Activated CD8-positive, alpha-beta memory T cell treated with anti-CD3 and anti-CD28 coated beads, Interleukin-2, amount 50 U/mL, for 1 hour (primary cell): ENCODE measurements around the gene OR5M11.
"Not testable (repeated sequence)": the region's sequence is repeated elsewhere in the genome, so short reads cannot be mapped to it uniquely, and the experiment has no call there.

Source experiments
- DNase-seq: peaks from one replicate; pipeline ENCODE4 v3.0.0-alpha.2; 2020; ENCODE audit errors: extremely low read depth

OR5M11 gene

DNA sequence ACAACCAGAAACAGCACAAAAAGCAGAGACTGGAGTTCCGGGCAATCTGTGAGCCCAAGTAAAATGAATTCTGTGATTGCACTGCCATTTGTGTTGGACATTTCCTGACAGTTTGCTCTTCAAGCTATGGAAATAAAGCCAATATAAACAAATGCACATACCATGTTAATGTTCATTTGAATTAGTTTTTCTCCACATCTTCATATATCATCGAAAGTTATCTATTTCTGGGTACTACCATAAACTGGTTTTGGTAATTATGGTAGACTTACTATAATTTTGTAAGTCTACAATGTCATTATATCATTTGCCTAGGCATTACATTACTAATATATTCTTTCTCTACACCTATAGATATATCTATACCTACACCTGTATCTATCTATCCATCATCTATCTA is at the start of gene OR5M11:
OR5M11 (minus strand) TSS at position 101 of the 400 bp plus-strand sequence; CDS start at position 101, 0 bp downstream.
- no peak for DNase-seq

DNA sequence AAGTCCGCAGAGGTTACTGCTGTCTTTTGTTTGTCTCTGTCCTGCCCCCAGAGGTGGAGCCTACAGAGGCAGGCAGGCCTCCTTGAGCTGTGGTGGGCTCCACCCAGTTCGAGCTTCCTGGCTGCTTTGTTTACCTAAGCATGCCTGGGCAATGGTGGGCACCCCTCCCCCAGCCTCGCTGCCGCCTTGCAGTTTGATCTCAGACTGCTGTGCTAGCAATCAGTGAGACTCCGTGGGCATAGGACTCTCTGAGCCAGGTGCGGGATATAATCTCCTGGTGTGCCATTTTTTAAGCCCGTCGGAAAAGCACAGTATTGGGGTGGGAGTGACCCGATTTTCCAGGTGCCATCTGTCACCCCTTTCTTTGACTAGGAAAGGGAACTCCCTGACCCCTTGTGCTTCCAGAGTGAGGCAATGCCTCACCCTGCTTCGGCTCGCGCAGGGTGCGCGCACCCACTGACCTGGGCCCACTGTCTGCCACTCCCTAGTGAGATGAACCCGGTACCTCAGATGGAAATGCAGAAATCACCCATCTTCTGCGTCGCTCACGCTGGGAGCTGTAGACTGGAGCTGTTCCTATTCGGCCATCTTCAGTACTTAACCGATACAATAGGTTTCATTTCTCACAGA is 49.1 kb upstream of the OR5M11 start:
- DNase-seq: not testable (repeated sequence)

DNA sequence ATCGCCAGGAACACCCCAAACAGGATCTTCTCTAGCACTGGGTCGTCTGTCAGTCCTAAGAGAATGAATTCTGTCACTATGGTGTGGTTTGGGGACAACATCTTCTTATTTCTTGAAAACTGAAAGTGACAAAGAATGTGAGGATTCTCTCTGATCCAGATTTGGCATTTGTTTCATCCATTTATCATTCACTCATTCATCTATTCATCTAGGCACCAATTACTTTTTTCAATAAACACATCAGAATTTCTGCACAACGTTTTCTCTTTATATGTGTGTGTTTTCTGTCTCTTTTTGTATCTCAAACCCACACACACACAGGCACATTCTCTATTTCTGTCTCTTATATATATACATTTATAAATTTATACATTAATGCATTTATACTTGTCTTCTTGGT is 34.6 kb upstream of the OR5M11 start, which contains the start of gene OR5M10:
OR5M10 (minus strand) TSS at position 101 of the 400 bp plus-strand sequence; CDS start at position 101, 0 bp downstream.
- no peak for DNase-seq

DNA sequence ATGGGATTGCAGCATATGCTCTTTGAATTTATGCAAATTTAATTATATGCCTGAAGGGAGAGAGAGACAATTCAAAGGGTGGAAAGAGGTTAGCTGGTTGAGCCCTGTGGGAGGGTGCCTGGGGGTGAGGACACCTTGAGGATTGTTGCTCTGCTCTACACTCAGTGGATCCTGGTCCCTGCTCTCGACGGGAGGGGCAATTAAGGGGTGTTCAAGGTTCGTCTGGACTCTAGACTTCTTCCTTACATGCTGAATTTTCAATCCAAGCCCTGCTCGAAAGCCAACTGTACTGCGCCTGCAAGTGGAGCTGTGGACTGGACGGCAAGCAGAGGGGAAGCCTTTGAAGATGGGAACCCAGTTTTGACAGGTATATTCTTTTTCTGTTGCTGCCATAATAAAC is 15.5 kb upstream of the OR5M11 start:
- DNase-seq: no peak

DNA sequence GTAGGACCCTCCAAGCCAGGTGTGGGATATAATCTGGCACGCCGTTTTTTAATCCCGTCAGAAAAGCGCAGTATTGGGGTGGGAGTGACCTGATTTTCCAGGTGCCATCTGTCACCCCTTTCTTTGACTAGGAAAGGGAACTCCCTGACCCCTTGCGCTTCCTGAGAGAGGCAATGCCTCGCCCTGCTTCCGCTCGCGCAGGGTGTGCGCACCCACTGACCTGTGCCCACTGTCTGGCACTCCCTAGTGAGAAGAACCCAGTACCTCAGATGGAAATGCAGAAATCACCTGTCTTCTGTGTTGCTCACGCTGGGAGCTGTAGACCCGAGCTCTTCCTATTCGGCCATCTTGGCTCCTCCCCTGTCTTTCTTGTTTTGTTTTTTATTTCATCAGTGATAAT is 11.6 kb upstream of the OR5M11 start:
- not testable (repeated sequence) for DNase-seq

DNA sequence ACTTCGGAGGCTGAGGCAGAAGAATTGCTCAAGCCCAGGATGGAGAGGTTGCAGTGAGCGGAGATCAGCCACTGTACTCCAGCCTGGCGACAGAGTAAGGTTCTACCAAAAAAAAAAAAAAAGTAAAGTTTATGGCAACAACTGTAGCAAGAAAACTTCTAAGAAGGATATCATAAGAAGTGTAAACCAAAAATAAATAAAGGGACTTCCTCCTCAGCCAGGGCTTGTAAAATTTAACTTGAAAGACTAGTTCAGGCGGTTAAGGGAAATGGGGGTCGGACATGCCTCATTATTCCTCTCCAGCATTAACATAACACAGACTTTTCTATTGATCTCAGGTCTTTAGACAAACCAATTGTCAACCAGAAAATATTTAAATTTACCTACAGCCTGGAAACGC is 2.5 kb upstream of the OR5M11 start:
- DNase-seq: no peak

DNA sequence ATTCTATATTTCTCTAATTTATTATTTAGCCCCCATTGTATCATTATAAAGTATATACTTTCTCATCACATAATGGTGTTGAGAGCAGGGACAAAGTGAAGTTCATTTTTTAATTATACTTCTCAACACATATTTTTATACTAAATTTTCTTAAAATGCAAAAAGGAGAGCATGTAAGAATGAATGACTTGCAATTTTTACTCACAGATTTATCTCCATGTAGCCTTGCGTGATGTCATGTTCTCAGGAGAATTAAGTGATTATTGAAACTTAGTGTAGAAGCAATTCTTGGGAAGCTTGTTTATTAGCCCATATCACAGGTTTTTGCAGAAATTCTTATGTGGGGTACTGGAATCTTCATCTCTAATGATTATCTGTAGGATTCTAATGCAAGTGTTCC is 682 bp upstream of the OR5M11 start:
- no peak for DNase-seq

DNA sequence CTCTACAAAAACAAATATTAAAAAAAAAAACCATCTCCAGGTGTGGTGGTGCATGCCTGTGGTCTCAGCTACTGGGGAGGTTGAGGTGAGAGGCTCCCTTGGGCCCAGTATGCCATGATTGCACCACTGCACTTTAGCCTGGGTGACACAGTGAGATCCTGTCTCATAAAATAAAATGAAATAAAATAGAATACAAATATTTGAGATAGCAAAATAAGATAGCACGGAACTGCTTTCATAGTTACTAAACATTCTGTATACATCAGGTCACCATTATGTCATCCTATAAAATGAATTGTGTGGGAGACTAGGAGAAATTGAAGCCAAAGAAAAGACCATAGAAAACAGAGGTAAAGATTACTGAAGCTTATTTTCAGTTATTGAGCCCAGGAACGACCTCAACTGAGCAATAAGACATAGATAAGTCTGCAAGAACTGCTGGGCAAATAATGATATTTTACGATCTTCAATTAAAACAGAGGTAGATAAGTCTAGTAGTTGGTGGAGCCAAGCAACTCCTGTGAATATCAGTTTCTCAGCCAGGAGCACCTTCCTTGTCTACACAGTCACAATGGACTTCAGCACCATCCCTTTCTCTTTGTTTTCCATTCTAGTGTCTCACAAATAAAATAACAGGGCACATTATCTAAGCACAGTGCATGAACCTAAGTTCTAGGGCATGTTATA is 9.9 kb downstream of the OR5M11 start:
- DNase-seq: no peak

DNA sequence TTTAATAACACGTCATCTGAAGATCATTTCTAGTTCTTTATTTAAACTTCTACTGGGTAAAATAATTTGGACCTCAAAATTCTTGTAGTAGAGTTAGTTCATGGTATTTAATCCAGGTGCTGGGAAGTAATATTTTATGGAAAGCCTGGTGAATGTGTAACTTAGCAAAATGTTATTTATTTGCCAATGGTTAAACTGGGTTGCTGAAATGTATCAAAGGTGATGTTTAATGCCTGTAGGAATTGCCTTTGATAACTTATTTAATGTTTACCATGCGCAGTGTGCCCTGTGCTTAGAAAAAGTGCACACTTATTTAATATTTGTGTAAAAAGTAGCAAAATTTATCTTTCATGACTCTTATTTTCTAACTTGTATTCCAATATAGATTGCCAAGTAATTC is 11.2 kb downstream of the OR5M11 start:
- DNase-seq: no peak

DNA sequence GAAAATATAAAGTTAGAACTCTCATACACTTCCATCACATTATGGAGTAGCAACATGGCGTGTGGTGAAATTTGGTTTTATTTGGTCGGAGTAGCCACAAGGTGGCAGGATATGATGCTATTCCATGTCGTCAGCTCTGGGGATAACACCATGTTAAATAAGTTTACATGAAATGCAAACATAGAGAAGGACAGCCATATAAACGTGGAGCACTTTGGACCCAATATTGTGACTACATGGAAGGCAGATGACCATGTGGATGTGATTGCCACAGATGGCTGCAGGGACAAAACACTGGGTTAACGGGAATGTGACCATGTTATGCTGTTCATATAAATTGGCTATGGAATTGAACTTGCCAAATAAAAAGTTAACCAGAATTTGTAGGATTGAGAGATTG is 21.0 kb downstream of the OR5M11 start:
- no peak for DNase-seq

DNA sequence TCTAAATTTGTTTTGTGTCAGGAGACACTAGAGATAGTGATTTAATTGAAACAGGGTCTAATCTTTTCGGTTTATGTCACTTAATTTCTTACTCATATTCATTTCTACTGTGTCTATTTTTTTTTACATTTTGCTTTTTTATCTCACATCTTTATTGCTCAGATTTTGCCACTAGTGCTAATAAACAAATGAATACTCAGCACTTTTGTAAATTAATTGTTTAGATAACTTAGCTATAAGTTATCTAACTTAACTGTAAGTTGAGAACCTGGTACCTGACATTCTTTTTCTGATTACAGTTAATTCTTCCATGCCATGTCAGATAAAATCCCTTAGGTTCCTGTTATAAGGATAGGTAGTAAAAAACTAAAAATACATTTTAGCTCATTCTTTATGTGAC is 29.8 kb downstream of the OR5M11 start:
- no peak for DNase-seq

DNA sequence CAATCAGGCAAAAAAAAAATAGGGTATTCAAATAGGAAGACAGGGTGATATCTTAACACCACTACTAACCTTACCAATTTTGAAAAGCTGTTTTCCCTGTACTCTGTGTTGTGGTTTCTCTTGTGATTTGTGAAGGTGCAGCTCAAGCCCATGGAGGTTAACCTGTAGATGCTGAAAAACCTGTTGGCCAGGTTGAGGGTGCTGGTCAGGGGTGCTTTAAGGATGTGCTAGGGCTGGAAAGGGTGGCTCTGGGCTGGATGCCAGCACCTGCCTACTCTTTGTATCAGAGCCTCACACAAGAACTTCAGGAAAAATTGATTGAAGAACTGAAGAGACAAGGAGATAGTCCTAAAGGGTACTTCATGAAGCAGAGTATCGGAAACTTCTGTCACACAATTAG is 33.6 kb downstream of the OR5M11 start:
- no peak for DNase-seq

DNA sequence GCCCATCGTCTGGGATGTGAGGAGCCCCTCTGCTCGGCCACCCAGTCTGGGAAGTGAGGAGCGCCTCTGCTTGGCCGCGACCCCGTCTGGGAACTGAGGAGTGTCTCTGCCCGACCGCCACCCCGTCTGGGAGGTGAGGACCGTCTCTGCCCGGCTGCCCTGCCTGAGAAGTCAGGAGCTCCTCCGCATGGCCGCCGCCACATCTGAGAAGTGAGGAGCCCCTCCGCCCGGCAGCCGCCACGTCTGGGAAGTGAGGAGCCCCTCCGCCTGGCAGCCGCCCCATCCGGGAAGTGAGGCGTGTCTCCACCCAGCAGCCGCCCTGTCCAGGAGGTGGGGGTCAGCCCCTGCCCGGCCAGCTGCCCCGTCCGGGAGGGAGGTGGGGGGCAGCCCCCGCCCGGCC is 46.0 kb downstream of the OR5M11 start:
- no peak for DNase-seq

DNA sequence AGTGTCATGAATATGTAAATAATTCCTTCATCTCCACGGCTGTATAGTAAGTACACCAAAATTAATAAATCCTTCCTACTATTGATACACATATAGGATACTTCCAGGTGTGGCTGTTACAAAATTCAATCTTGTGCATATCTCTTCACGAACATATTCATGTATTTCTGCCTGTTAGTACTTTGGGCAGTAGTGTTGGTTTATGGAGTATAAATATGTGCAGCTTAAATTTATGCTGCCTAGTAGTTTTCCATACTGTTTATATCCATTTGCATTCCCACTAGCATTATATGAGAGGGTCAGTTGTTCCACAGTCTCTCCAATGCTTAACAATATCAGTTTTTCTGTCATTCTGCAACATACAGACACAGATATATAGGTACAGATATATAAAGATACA is 47.9 kb downstream of the OR5M11 start:
- DNase-seq: no peak
